Endometrium (tissue), 2 donors: ENCODE results near the gene SYN1.

Experiments used
- FAIRE-seq: peaks from 2 replicates; lab custom pipeline; 2012; peaks lifted over from hg19 to GRCh38; lab: Jason Lieb, UNC
- donor health status: control.
- donor health status: control.

SYN1 gene

GRCh38 chrX:47595716-47596251, 23.9 kb downstream of the SYN1 start:
- no peak for FAIRE-seq

GRCh38 chrX:47593522-47593921, 26.1 kb downstream of the SYN1 start:
- FAIRE-seq = no peak

DNA sequence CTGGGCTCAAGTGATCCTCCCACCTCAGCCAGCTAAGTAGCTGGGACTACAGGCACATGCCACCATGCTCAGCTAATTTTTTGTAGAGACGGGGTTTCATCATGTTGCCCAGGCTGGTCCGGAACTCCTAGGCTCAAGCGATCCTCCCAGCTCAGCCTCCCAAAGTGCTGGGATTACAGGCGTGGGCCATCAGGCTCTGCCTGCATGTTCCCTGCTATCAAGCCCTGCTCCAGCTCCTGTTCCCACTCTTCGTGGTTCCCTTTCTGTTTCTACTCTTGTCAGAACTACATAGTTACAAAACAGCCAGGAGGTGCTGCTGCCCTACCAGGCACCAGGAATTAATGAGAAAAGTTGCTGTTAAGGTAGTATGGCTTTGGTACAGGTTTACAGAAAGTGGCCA, 28.7 kb downstream of the SYN1 start:
- no peak for FAIRE-seq

GRCh38 chrX:47587906-47588735, 31.5 kb downstream of the SYN1 start:
- FAIRE-seq = no peak

DNA sequence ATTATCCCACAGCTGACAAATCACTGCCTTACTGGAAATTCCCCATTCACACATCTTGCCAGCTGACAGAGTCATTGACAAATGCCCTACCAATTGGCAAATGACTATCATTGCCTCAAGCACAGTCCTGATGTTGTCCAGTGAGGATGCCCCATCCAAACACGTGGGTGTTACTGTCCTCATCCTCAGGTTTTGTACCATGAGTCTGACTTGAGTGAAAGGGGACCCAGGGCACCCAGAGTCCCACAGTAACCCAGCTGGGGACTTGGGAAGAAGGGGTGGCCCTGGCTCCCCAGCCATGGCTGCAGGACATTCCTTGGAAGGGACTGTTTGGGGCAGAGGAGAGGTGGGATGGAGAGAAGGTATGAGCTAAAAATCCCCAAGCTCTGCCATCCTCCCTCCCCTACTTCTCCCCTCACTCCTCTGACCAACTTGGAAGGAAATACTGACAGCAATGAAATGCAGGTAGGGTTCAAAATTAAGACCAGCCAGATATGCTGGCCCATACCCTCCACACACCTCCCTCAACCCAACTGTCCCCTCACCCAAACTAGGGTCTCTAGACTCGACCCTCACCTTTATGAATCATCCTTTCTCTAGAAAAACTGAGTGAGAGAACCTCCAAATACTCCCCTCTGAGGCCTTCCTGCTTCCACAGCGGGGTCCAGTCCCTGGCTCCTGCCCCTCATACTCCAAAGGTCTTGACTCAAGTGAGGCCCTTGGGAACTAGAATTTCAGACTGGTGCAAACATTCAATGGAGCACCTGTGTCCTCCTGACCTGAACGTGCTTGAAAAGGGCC, 32.4 kb downstream of the SYN1 start:
- no peak for FAIRE-seq

DNA sequence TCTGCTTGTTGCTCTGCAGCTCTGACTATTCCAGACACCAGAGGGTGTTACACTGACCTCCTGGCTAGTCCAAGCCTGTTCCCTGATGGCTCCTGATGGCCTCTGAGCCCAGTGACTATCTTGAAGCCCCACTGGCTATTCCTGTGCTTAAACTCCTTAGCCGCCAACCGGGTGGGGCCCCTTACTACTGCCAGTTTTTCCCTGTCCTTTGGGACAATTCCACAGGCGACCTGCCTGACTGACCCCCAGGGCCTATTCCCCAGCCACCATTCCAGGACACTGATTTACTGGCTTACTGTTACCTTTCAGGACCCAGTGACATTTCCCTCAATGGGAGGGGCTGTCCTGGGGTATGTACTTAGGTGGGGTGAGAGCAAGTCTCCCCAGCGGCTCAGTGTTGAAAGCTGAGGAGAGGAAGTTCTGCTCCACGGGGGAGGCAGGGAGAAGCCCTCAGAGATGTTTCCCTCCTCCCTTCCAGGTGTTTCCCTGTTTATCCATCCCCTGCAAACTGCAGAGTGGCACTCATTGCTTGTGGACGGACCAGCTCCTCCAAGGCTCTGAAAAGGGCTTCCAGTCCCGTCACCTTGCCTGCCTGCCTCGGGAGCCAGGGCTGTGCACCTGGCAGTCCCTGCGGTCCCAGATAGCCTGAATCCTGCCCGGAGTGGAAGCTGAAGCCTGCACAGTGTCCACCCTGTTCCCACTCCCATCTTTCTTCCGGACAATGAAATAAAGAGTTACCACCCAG, 33.4 kb downstream of the SYN1 start:
- no peak for FAIRE-seq

DNA sequence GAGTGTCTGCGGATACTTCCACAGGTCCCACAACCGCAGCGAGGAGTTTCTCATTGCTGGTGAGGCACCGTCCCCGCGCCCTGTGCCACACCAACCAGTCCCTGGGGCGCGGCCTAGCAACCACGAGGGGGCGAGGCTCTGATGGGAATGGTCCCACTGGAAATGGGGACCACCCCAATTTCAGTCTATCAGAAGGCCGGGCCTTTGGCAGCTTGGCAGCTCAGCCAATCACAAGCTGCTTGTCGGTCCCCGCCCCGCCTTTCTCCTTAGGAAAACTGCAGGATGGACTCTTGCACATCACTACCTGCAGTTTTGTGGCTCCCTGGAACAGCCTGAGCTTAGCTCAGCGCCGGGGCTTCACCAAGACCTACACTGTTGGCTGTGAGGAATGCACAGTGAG, 34.4 kb downstream of the SYN1 start:
- FAIRE-seq = no peak

DNA sequence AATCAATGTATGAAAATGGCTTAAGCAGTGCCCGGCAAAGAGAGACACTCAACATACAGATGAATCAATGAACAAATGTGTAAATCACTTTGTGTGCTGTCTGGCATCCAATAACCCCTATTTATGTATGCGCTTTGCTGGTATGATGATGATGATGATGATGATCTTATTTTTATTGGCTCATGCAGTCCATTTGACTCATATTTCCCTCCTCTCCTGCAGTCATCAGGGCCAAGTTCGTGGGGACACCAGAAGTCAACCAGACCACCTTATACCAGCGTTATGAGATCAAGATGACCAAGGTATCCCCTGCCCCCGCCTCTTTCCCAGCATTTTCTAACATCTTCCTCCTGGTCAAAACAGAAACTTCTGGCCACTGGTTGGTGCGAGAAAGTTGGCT, 34.9 kb downstream of the SYN1 start:
- FAIRE-seq = no peak

DNA sequence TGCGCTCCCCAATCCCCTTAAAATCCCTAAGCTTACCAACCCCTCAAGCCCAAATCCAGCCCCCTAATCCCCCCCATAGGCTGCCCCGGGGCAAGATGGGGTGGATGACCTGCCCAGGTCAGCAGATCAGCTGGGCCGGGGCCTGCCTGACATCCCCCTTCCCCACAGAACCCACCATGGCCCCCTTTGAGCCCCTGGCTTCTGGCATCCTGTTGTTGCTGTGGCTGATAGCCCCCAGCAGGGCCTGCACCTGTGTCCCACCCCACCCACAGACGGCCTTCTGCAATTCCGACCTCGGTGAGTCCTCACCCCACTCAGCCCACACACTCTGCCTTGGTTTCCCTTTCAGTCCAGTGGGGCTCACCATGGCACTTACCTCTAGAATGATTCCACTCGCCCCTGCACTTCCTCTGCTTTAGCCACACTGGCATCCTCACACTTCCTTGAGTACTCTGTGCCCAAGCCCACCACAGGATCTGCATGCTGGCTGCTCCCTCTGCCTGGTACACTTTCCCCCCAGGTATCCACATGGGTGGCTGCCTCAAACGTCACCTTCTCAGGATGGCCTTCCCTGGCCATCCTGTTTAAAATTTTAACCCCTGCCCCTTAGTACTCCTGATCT, 36.3 kb downstream of the SYN1 start:
- no peak for FAIRE-seq

DNA sequence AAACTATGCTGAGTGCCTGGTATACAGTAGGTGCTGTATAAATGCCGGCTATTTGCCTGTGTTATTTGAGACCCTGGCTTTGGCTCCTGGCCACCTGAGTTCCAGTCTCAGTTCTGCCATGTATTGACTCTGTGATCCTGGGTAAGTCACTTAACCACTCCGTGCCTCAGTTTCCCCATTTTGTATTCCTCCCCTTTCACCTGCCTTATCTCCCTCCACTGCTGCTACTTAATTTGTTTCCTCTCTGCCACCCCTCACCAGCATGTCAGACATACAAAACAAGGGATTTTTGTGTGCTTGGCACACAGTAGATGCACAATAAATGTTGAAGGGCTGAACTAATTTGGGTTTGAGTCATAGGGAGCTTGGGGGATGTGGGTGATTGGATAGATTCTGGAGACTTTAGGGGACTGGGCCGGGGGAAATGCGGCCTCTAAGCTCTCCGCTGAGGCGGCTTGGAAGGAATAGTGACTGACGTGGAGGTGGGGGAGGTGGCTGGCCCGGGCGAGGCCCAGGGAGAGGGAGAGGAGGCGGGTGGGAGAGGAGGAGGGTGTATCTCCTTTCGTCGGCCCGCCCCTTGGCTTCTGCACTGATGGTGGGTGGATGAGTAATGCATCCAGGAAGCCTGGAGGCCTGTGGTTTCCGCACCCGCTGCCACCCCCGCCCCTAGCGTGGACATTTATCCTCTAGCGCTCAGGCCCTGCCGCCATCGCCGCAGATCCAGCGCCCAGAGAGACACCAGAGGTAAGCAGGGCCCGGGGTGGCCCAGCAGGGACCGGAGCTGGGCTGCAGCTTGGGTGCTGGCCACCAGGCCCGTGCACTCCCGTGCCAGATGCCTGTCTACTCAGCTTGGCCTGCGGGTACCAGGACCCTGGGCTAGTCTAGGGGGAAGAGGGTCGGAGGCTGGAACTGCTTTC, 37.7 kb downstream of the SYN1 start, which contains the start of gene TIMP1:
TIMP1 (plus strand) TSS at position 706 of the 917 bp plus-strand sequence. CDS start 980 bp downstream, outside the sequence.
- no peak for FAIRE-seq

DNA sequence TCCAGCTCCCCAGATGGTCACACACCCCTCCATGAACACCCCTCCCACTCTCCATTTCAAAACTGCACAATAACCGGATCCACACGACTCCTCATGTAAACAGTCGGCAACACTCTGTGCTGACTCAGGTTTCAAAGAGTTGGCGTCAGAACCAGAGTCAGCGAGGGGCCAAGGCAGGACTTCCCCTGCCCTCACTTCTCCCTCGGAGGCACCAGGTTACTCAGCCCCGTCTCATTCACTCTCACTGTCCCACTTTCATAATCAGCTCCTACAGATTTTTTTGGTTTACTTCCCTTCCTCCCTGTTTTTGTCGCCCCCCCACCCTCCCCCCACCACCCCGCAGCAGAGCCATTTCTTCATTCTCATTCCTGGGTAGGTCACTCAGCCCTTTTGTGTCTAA, 40.1 kb downstream of the SYN1 start:
- no peak for FAIRE-seq

DNA sequence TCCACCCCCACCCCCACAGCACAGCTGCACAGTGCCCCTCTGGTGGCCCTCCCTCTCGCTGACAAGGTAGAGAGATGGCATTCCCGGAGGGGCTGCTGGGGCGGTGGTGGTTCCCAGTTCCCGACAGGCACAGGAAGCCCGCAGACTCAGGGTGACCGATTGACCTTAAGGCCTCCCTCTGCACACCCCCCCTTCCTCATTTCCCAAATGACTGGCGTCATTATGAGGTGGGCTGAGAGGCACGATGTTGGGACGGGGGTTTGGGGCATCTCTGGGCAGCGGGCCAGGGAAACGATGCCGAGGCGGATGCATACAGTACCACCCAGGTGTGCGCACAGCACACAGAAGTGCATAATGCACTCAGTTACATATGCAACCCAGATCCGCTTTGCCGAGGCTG, 41.0 kb downstream of the SYN1 start:
- no peak for FAIRE-seq

GRCh38 chrX:47577901-47578300, 41.8 kb downstream of the SYN1 start:
- no peak for FAIRE-seq

- no peak for FAIRE-seq
These were observed 42.2 kb downstream of the SYN1 start for GRCh38 chrX:47577424-47577823.

DNA sequence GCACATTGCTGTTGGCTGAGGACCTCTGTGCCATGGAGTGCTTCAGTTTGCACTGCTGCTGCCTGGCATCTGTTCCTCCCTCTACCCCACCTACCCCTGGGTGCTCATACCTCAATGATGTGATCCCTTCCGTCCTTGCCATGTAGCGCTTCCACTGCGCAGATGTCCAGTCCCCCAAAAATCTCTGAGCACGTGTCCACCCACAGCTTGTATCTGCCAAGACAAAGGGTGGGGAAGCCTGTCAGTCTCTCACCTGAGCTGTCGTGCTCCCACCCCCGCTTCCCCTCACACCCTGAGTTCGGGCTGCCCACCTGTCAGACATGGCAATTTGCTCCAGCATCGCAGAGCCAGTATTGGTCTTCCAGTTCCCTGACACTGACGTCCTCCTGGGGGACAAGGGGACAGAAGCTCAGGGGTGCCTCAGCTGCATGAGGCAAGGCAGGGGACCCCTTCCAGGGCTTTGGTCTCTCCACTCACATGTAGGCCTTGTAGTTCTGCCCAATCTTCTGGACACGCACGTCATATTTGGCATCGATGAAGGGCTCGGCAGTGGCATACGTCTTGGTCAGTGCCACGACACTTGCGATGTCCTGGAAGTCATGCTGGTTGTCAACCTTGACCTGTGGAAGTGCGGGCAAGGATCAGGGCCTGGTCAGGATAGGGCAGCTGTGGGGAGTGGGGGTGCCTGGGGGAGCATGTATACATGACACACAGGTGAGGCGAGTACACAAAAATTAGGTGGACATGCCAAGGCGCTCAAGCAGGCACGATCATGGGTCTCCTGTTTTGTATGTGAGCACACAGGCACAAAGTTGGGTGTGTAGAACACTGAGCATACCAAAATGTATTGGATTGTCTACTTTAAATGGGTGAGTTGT, 43.4 kb downstream of the SYN1 start:
- no peak for FAIRE-seq

- no peak for FAIRE-seq
These were observed 44.9 kb downstream of the SYN1 start for GRCh38 chrX:47574547-47575301.

GRCh38 chrX:47574076-47574546, 45.5 kb downstream of the SYN1 start:
- no peak for FAIRE-seq

DNA sequence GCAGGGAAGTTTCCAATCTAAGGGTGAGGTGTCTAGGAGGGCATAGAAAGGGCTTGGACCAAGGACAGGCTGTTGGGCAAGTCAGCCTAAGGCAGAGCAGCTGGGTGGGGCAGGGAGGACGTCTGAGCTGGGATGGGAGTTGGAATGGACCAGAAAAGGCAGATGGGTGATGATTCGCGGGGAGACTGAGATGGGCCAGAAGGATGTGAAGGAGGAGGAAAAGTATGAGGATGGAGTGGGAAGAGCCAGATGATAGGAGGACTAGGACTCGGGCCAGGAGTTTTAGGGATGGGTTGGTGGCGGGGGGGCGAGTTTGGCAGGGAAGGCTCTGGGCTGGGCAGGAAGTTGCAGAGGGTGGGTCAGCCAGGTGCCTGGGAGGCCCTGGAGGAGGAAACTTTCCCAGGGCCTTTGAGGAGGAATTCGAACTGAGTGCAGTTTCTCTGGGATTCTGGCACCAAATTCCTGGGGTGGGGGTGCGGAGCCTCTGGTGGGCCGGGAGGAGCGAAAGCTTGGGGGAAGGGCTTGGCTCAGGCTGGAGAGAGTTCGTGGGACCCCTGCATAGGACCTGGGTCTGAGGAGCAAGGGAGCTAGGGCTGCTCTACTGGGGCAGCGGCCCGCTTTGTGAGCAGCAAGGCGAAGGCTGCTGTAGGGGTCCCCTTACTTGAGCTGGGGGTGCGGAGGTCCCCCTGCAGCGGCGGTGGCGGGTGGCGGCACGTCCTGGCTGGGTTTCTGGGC, 46.1 kb downstream of the SYN1 start:
- FAIRE-seq = no peak
